HUES48 (cell line): ENCODE measurements around the gene AGAP9.
"Not testable (repeated sequence)": the region's sequence is repeated elsewhere in the genome, so short reads cannot be mapped to it uniquely, and the experiment has no call there.

Experiments
- H3K27ac ChIP-seq: one replicate; pipeline ENCODE4 v1.7.0; 2013; ENCODE audit warnings: low read depth, low read length, inconsistent platforms
- H3K27me3 ChIP-seq: 2 replicates; pipeline ENCODE4 v1.6.1; 2013; ENCODE audit warnings: mild to moderate bottlenecking, low read length; ENCODE audit not compliant: control insufficient read depth, insufficient read depth
- H3K36me3 ChIP-seq: 2 replicates; pipeline ENCODE4 v1.6.1; 2013; ENCODE audit warnings: low read length; ENCODE audit not compliant: control insufficient read depth, insufficient read depth
- H3K4me1 ChIP-seq: 2 replicates; pipeline ENCODE4 v1.6.1; 2013; ENCODE audit warnings: mild to moderate bottlenecking, low read length; ENCODE audit not compliant: control insufficient read depth, insufficient read depth
- H3K4me3 ChIP-seq: 2 replicates; pipeline ENCODE4 v1.5.1; 2013; ENCODE audit warnings: mild to moderate bottlenecking, low read depth, low read length
- H3K9ac ChIP-seq: 2 replicates; pipeline ENCODE4 v1.6.1; 2013; ENCODE audit warnings: mild to moderate bottlenecking, low read depth, low read length, moderate library complexity
- H3K9me3 ChIP-seq: 2 replicates; pipeline ENCODE4 v1.6.1; 2013; ENCODE audit warnings: low read length; ENCODE audit not compliant: control insufficient read depth, insufficient read depth

The AGAP9 gene

GRCh38 chr10:47484786-47485185, 38.7 kb downstream of the AGAP9 start:
- H3K36me3 ChIP-seq, H3K27ac ChIP-seq, H3K9me3 ChIP-seq, H3K4me1 ChIP-seq, H3K4me3 ChIP-seq, H3K9ac ChIP-seq, H3K27me3 ChIP-seq: not testable (repeated sequence)

- not testable (repeated sequence) for H3K4me1 ChIP-seq, H3K27ac ChIP-seq, H3K9ac ChIP-seq, H3K9me3 ChIP-seq, H3K27me3 ChIP-seq, H3K36me3 ChIP-seq, H3K4me3 ChIP-seq
Observed at GRCh38 chr10:47483923-47484322, 39.5 kb downstream of the AGAP9 start, which contains the start of gene ANXA8. Gene ANXA8 (minus strand): TSS chr10:47484115. CDS start chr10:47483933, 182 bp downstream.

DNA sequence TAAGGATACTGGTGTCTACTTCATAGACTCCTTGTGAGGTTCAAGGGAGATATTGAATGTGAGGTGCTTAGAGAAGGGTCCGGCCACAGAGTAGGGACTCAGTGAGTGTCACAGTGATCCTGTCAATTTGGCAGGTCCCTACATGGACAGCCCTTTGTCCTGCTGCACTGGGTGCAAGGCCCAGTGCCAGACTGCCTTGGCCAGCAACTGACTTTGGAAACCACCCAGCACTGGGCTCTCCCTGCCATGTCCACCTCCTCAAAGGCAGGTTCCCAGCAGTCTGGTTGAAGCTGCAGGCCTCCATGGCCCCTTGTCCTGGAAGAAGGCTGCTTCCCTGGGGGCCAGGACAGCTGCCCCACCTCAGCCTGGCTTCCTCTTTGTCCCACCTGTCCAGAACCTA, 41.1 kb downstream of the AGAP9 start:
- not testable (repeated sequence) for H3K36me3 ChIP-seq, H3K9me3 ChIP-seq, H3K27ac ChIP-seq, H3K9ac ChIP-seq, H3K4me3 ChIP-seq, H3K4me1 ChIP-seq, H3K27me3 ChIP-seq

DNA sequence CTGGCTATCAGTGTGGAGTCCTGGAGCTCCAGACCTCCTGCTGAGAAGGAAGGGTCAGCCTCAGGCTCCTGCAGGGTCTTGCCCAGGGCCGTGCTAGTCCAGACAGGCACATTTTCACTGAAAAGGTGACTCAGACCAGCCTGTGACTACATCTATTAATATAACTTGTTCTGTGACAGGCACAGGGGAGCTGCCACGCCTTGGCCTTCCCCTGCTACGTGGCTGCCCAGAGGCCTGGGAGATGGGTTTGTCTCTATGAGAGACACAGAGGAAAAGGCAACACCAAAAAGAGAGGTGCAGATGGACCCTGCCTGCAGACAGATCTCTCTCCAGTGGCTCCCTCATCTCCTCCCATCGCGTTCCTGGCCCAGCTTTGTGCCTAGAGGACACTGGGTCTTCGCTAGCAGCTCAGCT, 41.7 kb downstream of the AGAP9 start:
- H3K4me1 ChIP-seq, H3K9ac ChIP-seq, H3K27ac ChIP-seq, H3K4me3 ChIP-seq, H3K36me3 ChIP-seq, H3K9me3 ChIP-seq, H3K27me3 ChIP-seq: not testable (repeated sequence)

DNA sequence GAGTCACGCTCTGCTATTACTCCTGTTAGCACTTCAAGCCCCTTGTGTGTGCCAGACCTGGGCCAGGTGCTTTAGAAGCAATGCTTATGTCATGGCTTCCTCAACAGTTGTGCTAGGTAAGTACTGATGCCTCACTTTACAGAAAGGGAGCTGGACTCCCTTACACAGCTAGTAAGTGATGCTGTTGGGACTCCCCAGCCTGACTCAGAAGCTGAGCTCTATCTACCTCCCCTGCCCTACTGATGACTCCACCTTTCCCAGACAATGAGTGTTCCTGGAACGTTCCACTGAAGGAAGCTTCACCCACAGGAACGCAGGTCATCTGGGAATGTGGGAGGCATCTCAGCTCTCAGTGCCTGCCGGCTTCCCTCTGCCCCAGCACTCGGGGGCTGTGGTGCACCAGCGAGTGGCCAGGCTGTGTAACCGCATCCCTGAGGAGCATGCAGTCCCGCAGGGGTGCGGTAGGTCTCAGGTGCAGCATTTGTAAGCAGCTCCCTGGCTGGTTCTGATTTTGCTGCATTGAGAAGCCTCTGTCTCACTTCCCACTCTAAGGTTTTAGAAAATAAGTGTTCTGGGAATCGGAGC, 42.2 kb downstream of the AGAP9 start:
- not testable (repeated sequence) for H3K9ac ChIP-seq, H3K4me1 ChIP-seq, H3K27me3 ChIP-seq, H3K36me3 ChIP-seq, H3K27ac ChIP-seq, H3K4me3 ChIP-seq, H3K9me3 ChIP-seq

GRCh38 chr10:47480133-47480532, 43.3 kb downstream of the AGAP9 start:
- not testable (repeated sequence) for H3K27me3 ChIP-seq, H3K9ac ChIP-seq, H3K36me3 ChIP-seq, H3K27ac ChIP-seq, H3K4me1 ChIP-seq, H3K9me3 ChIP-seq, H3K4me3 ChIP-seq

- not testable (repeated sequence) for H3K4me3 ChIP-seq, H3K27ac ChIP-seq, H3K9ac ChIP-seq, H3K9me3 ChIP-seq, H3K27me3 ChIP-seq, H3K36me3 ChIP-seq, H3K4me1 ChIP-seq
Observed at GRCh38 chr10:47478114-47478513, 45.3 kb downstream of the AGAP9 start.

GRCh38 chr10:47477078-47477477, 46.4 kb downstream of the AGAP9 start:
- not testable (repeated sequence) for H3K27me3 ChIP-seq, H3K36me3 ChIP-seq, H3K9me3 ChIP-seq, H3K27ac ChIP-seq, H3K4me3 ChIP-seq, H3K4me1 ChIP-seq, H3K9ac ChIP-seq

DNA sequence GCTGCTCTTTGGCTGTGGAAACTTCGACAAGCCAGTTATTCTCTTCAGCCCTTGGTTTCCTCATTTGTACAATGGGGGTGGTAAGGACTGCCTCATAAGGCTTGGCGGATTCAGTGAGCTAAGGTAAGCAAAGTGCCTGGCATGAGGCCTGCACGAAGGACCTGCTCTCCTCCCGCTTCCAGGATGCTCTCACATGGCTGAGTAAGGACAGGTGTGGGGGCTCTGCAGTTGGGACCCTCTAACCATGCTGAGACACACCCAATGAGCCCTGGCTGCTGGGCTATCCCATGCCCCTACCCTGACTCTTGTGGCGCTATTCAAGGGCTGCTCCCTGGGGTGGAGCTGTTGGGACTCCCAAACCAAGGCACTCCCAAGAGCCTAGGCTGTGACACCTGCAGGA, 48.3 kb downstream of the AGAP9 start:
- not testable (repeated sequence) for H3K27ac ChIP-seq, H3K9me3 ChIP-seq, H3K4me3 ChIP-seq, H3K27me3 ChIP-seq, H3K4me1 ChIP-seq, H3K9ac ChIP-seq, H3K36me3 ChIP-seq

DNA sequence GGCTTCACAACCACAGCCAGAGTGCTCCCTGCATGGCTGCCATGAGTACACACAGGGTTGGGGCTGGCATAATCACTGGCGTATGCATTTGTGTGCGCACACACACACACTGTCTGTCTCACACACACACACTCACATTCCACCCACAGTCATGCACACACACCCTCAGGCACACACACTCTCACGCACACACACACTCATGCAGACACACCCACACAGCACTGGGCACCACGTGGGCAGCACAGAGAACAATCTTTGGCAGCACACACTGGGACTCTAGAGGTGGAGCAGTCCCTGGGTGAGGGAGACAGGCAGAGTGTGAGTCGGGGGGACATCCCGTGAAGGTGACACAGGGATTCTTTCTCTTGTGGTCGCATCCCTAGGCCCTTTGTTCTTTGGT, 49.9 kb downstream of the AGAP9 start:
- not testable (repeated sequence) for H3K4me3 ChIP-seq, H3K27ac ChIP-seq, H3K4me1 ChIP-seq, H3K9ac ChIP-seq, H3K27me3 ChIP-seq, H3K36me3 ChIP-seq, H3K9me3 ChIP-seq

GRCh38 chr10:47472647-47473046, 50.8 kb downstream of the AGAP9 start:
- not testable (repeated sequence) for H3K4me1 ChIP-seq, H3K36me3 ChIP-seq, H3K27me3 ChIP-seq, H3K9me3 ChIP-seq, H3K27ac ChIP-seq, H3K4me3 ChIP-seq, H3K9ac ChIP-seq

- H3K27ac ChIP-seq, H3K36me3 ChIP-seq, H3K27me3 ChIP-seq, H3K9me3 ChIP-seq, H3K4me3 ChIP-seq, H3K4me1 ChIP-seq, H3K9ac ChIP-seq: not testable (repeated sequence)
Observed at GRCh38 chr10:47472072-47472471, 51.4 kb downstream of the AGAP9 start.
